Measurements from ENCODE around the gene UQCR10. TPM values are rescaled to one million over a fixed set of nuclear protein-coding genes. Genes with fewer than 3 reads are reported as not detected.

Gene UQCR10
- total and polyA plus RNA-seq, 9 of the 15 experiments (the other 6 are each of a cell fraction or from before 2014, with no cell fraction given): 128 to 903 (median 163) TPM

GRCh38 chr22:29799217-29799680, 32.1 kb downstream of the UQCR10 start (continued):
- TF ChIP-seq ZNF277 (CRISPR knock-in tag; IDR thresholded peaks at IDR 0.05; ENCODE audit: borderline replicate concordance) (no peak), CBFA2T3 (IDR thresholded peaks at IDR 0.05) (peak; percentile 45), HSF4 (CRISPR knock-in tag; IDR thresholded peaks at IDR 0.05; ENCODE audit: borderline replicate concordance) (no peak), CEBPZ (IDR thresholded peaks at IDR 0.05; ENCODE audit: borderline replicate concordance, low read depth, low read length) (no peak), ZKSCAN8 (CRISPR knock-in tag; IDR thresholded peaks at IDR 0.05) (no peak), ADNP (tag; IDR thresholded peaks at IDR 0.05) (no peak), CBFB (CRISPR knock-in tag; IDR thresholded peaks at IDR 0.05) (no peak), MAFG (tag; conservative IDR thresholded peaks at IDR 0.05) (peak; percentile 96), HNRNPK (IDR thresholded peaks at IDR 0.05; ENCODE audit: low read depth, low read length, poor library complexity, severe bottlenecking) (no peak), ILF3 (IDR thresholded peaks at IDR 0.05; ENCODE audit: borderline replicate concordance) (no peak), KLF10 (CRISPR knock-in tag; IDR thresholded peaks at IDR 0.05) (no peak), SREBF1 (IDR thresholded peaks at IDR 0.05; ENCODE audit: borderline replicate concordance, low read depth, low read length) (no peak), MXD1 (CRISPR knock-in tag; IDR thresholded peaks at IDR 0.05; ENCODE audit: borderline replicate concordance, poor library complexity, severe bottlenecking) (no peak), GABPA (tag; conservative IDR thresholded peaks at IDR 0.05; ENCODE audit: low read depth) (peak; percentile 61), MIER1 (IDR thresholded peaks at IDR 0.05; ENCODE audit: low read depth) (no peak), CHCHD3 (CRISPR knock-in tag; IDR thresholded peaks at IDR 0.05) (no peak), ZBTB8A (IDR thresholded peaks at IDR 0.05; ENCODE audit: partially characterized antibody) (no peak), CBX1 (IDR thresholded peaks at IDR 0.05; ENCODE audit: low read depth) (no peak), CHAMP1 (IDR thresholded peaks at IDR 0.05) (no peak), CTBP1 (IDR thresholded peaks at IDR 0.05; ENCODE audit: borderline replicate concordance) (0 out of 2 replicates have a peak, but pooled peaks have one; percentile 39), HDAC2 (IDR thresholded peaks at IDR 0.05) (peak; percentile 65; the same call in 1 of the 2 replicates)
